ENCODE data around the gene ARHGAP40. TPM values are rescaled to one million over a fixed set of nuclear protein-coding genes. Genes with fewer than 3 reads are reported as not detected.

ARHGAP40 gene
- total and polyA plus RNA-seq, 2 donors (not counting 3 experiments of a cell fraction or from before 2014, with no cell fraction given), result 0.18 to 0.20 TPM

DNA sequence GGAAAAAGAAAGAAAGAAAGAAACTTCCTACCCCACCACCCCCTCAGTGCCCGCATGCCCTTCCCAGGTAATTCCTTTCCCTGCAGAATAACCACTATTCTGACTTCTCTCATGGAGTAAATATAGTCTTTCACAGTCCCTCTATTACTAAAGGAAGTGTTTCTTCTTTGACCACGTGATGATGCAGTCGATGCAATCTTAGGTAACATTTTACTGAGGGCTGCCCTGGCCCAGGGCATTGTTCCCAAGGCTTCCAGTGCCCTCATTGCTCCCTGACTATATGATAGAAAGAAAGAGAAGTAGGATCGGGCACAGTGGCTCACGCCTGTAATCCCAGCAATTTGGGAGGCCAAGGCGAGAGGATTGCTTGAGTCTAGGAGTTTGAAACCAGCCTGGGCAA lies 29.1 kb downstream of the ARHGAP40 start:
- POLR2A ChIA-PET, result no interaction called here
- FAIRE-seq, result no peak
- Histone ChIP-seq H3K4me3 (replicated peaks in 1 of 3; ENCODE audit: insufficient read depth in 1 of 3, low read depth in 1 of 3, low read length in 3 of 3) (no peak overlapping the region), H3K4me1 (ENCODE audit: control insufficient read depth, extremely low read depth, insufficient read depth, low read length) (no peaks in the 10 kb centered on the region), H3K9ac (replicated peaks; ENCODE audit: extremely low read depth, insufficient read depth, low read length) (no peak overlapping the region), H2AFZ (ENCODE audit: low read depth, low read length) (no peak overlapping the region), H3K36me3 (ENCODE audit: control insufficient read depth in 2 of 2, extremely low read depth in 1 of 2, insufficient read depth in 2 of 2, low read length in 2 of 2) (no peaks in the 10 kb centered on the region), H3K27ac (ENCODE audit: insufficient read depth, low read depth, low read length) (no peak overlapping the region), H3K27me3 (ENCODE audit: control insufficient read depth in 2 of 2, insufficient read depth in 2 of 2, low read length in 2 of 2) (peaks cover 0 to 2% of the 10 kb centered on the region in 2 experiments), H3K9me3 (replicated peaks; ENCODE audit: control insufficient read depth, insufficient read depth, low read length) (no peaks in the 10 kb centered on the region), H4K20me1 (replicated peaks; ENCODE audit: control insufficient read depth, extremely low read depth, insufficient read depth, low read length) (no peaks in the 10 kb centered on the region), H3K9me1 (replicated peaks; ENCODE audit: control insufficient read depth, extremely low read depth, insufficient read depth, low read length) (no peaks in the 10 kb centered on the region), H3K4me2 (ENCODE audit: insufficient read depth, low read length) (no peak overlapping the region), H3K79me2 (ENCODE audit: control insufficient read depth, insufficient read depth, low read length) (no peaks in the 10 kb centered on the region)
- no peak for DNase-seq (ENCODE audit: low read depth, low spot score)
- dilution Hi-C loops (cut with MboI; ENCODE audit: extremely low pct_ligation_motif_present, low sequenced_read_pairs), result no loop called here
- TF ChIP-seq GATA2 (IDR thresholded peaks at IDR 0.05; ENCODE audit: insufficient read depth, insufficient read length, low read depth, low read length) (no peak), POLR2AphosphoS5 (IDR thresholded peaks at IDR 0.05; ENCODE audit: insufficient read depth, low read depth, low read length) (no peak), MYC (IDR thresholded peaks at IDR 0.05; ENCODE audit: low read depth, low read length) (no peak), POLR2A (IDR thresholded peaks at IDR 0.05; ENCODE audit: low read depth, low read length) (no peak), EZH2 (IDR thresholded peaks at IDR 0.05; ENCODE audit: borderline replicate concordance, low read depth, low read length, severe bottlenecking) (no peak), JUN (IDR thresholded peaks at IDR 0.05; ENCODE audit: borderline replicate concordance, insufficient read depth, insufficient read length, low read depth) (no peak), FOS (IDR thresholded peaks at IDR 0.05; ENCODE audit: borderline replicate concordance, insufficient read depth, low read length) (no peak)
- TF ChIP-seq, protein P1, sequence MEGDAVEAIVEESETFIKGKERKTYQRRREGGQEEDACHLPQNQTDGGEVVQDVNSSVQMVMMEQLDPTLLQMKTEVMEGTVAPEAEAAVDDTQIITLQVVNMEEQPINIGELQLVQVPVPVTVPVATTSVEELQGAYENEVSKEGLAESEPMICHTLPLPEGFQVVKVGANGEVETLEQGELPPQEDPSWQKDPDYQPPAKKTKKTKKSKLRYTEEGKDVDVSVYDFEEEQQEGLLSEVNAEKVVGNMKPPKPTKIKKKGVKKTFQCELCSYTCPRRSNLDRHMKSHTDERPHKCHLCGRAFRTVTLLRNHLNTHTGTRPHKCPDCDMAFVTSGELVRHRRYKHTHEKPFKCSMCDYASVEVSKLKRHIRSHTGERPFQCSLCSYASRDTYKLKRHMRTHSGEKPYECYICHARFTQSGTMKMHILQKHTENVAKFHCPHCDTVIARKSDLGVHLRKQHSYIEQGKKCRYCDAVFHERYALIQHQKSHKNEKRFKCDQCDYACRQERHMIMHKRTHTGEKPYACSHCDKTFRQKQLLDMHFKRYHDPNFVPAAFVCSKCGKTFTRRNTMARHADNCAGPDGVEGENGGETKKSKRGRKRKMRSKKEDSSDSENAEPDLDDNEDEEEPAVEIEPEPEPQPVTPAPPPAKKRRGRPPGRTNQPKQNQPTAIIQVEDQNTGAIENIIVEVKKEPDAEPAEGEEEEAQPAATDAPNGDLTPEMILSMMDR (IDR thresholded peaks at IDR 0.05; ENCODE audit: extremely low read depth in 1 of 2, insufficient read depth in 1 of 2, low read depth in 1 of 2, low read length in 2 of 2), result no peak
- TF ChIP-seq, protein P2, sequence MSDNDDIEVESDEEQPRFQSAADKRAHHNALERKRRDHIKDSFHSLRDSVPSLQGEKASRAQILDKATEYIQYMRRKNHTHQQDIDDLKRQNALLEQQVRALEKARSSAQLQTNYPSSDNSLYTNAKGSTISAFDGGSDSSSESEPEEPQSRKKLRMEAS (IDR thresholded peaks at IDR 0.05; ENCODE audit: insufficient read depth, insufficient read length), result no peak
- BruUV-seq (replicated peaks), result no TSS peak
- intact Hi-C loops (cut with micrococcal nuclease), result no loop called here
- CTCF ChIA-PET, result interaction anchor here (1.0 kb wide), 2 partner anchors 9 to 26 kb away, joined by 3 read pairs; no protein-coding TSS in a partner anchor

Measured in endothelial cell of umbilical vein (primary cell).